ENCODE measurements around the gene OSBPL9. TPM values are rescaled to one million over a fixed set of nuclear protein-coding genes. Genes with fewer than 3 reads are reported as not detected.
A peak's percentile ranks its signal among the peaks of the same experiment; 100 is the strongest.

The OSBPL9 gene
- total and polyA plus RNA-seq, 9 of the 15 experiments (the other 6 are each of a cell fraction or from before 2014, with no cell fraction given) = 43.9 to 217 (median 170) TPM

- TF ChIP-seq DEAF1 (CRISPR knock-in tag; IDR thresholded peaks at IDR 0.05) (0 out of 2 replicates have a peak, but pooled peaks have one; percentile 19), ZNF507 (tag; conservative IDR thresholded peaks at IDR 0.05) (no peak), ZEB2 (IDR thresholded peaks at IDR 0.05) (no peak), ZZZ3 (IDR thresholded peaks at IDR 0.05) (no peak), ZNF707 (CRISPR knock-in tag; conservative IDR thresholded peaks at IDR 0.05) (no peak), ZBTB26 (CRISPR knock-in tag; IDR thresholded peaks at IDR 0.05) (0 out of 2 replicates have a peak, but pooled peaks have one; percentile 42), ZNF121 (CRISPR knock-in tag; conservative IDR thresholded peaks at IDR 0.05) (no peak), HDGF (IDR thresholded peaks at IDR 0.05) (no peak), ZC3H4 (CRISPR knock-in tag; IDR thresholded peaks at IDR 0.05; ENCODE audit: borderline replicate concordance) (no peak), GATAD2A (IDR thresholded peaks at IDR 0.05) (no peak), LEF1 (IDR thresholded peaks at IDR 0.05) (no peak), MAFG (tag; conservative IDR thresholded peaks at IDR 0.05) (no peak), ZBTB7A (IDR thresholded peaks at IDR 0.05; ENCODE audit: borderline replicate concordance, control insufficient read depth, low read depth, low read length) (no peak), ZNF584 (CRISPR knock-in tag; IDR thresholded peaks at IDR 0.05; ENCODE audit: low read depth) (0 out of 2 replicates have a peak, but pooled peaks have one; percentile 58), YY1 (IDR thresholded peaks at IDR 0.05; ENCODE audit: borderline replicate concordance in 1 of 3, control insufficient read depth in 1 of 3, extremely low read depth in 1 of 3, insufficient read depth in 3 of 3, insufficient read length in 1 of 3, insufficient replicate concordance in 2 of 3, low read depth in 1 of 3, low read length in 2 of 3) (peak in 1 of 3 experiments; percentile 44), ZNF695 (CRISPR knock-in tag; IDR thresholded peaks at IDR 0.05) (no peak), WHSC1 (IDR thresholded peaks at IDR 0.05; ENCODE audit: low read length) (no peak), KDM1A (IDR thresholded peaks at IDR 0.05) (0 out of 4 replicates have a peak, but pooled peaks of 1 of the 2 experiments have one; percentile 8), TCF7L2 (IDR thresholded peaks at IDR 0.05; ENCODE audit: low read depth, low read length) (no peak), CTCFL (IDR thresholded peaks at IDR 0.05; ENCODE audit: borderline replicate concordance, insufficient read depth, low read depth, low read length, poor library complexity, severe bottlenecking) (no peak), ZNF699 (CRISPR knock-in tag; IDR thresholded peaks at IDR 0.05; ENCODE audit: insufficient replicate concordance) (no peak), GABPB2 (CRISPR knock-in tag; conservative IDR thresholded peaks at IDR 0.05) (no peak), JUND (IDR thresholded peaks at IDR 0.05; ENCODE audit: borderline replicate concordance, low read depth, low read length) (0 out of 2 replicates have a peak, but pooled peaks have one; percentile 12), JUND (tag; IDR thresholded peaks at IDR 0.05; ENCODE audit: borderline replicate concordance, low read depth, low read length) (no peak)
Observed at GRCh38 chr1:51734896-51735745, 118.2 kb downstream of the OSBPL9 start (continued).
